Activated CD8-positive, alpha-beta T cell treated with anti-CD3 and anti-CD28 coated beads for 36 hours (primary cell): ENCODE data around the gene AEN. TPM values are rescaled to one million over a fixed set of nuclear protein-coding genes. Genes with fewer than 3 reads are reported as not detected.

Source experiments
- ATAC-seq: fragments of 200-7000 bp; cut with Tn5 transposase; one replicate; pipeline ENCODE4 v1.10.0; 2021; ENCODE audit warnings: mild to moderate bottlenecking, moderate library complexity
- CTCF ChIA-PET: fragments of 350-600 bp; sonication (Branson Sonifier 250); formaldehyde crosslinking; loops from one replicate; lab custom pipeline; 2021; ENCODE audit warnings: antibody characterized with exemption; lab: Charles Lee
- POLR2A ChIA-PET: fragments of 350-600 bp; sonication (Branson Sonifier 250); formaldehyde crosslinking; loops from one replicate; lab custom pipeline; 2021; ENCODE audit warnings: antibody characterized with exemption; lab: Charles Lee
- DNase-seq: peaks from one replicate; pipeline ENCODE4 v3.0.0-alpha.2; 2020
- H3K27ac Mint-ChIP-seq: one replicate; pipeline ENCODE4 v1.8.0; 2021; ENCODE audit warnings: mild to moderate bottlenecking, mixed read lengths
- H3K27me3 Mint-ChIP-seq: one replicate; pipeline ENCODE4 v1.8.0; 2021; ENCODE audit warnings: mixed read lengths
- H3K36me3 Mint-ChIP-seq: one replicate; pipeline ENCODE4 v1.8.0; 2021; ENCODE audit warnings: low read depth, mixed read lengths
- H3K4me1 Mint-ChIP-seq: one replicate; pipeline ENCODE4 v1.8.0; 2021; ENCODE audit warnings: low read depth, mixed read lengths
- H3K4me3 Mint-ChIP-seq: one replicate; pipeline ENCODE4 v1.8.0; 2021; ENCODE audit warnings: mild to moderate bottlenecking, moderate library complexity, mixed read lengths
- H3K9me3 Mint-ChIP-seq: one replicate; pipeline ENCODE4 v1.8.0; 2021; ENCODE audit warnings: mixed read lengths
- intact Hi-C: fragments of 100-400 bp; cut with micrococcal nuclease; formaldehyde crosslinking; loops from one replicate; pipeline ENCODE4 v1.10.0; 2022
- total RNA-seq, 2 experiments: library from RNA; stranded (reverse); gene quantifications; one replicate each; pipeline ENCODE4 v1.2.3, GENCODE V29; 2021
- TF ChIP-seq, protein P1 (sequence below): fragments of 200-600 bp; IDR thresholded peaks from one replicate; pipeline ENCODE4 v1.8.0; 2022; ENCODE audit warnings: antibody characterized with exemption, mild to moderate bottlenecking

AEN gene
- total RNA-seq, 2 experiments from 2014 or later = 55.2 to 58.4 TPM

DNA sequence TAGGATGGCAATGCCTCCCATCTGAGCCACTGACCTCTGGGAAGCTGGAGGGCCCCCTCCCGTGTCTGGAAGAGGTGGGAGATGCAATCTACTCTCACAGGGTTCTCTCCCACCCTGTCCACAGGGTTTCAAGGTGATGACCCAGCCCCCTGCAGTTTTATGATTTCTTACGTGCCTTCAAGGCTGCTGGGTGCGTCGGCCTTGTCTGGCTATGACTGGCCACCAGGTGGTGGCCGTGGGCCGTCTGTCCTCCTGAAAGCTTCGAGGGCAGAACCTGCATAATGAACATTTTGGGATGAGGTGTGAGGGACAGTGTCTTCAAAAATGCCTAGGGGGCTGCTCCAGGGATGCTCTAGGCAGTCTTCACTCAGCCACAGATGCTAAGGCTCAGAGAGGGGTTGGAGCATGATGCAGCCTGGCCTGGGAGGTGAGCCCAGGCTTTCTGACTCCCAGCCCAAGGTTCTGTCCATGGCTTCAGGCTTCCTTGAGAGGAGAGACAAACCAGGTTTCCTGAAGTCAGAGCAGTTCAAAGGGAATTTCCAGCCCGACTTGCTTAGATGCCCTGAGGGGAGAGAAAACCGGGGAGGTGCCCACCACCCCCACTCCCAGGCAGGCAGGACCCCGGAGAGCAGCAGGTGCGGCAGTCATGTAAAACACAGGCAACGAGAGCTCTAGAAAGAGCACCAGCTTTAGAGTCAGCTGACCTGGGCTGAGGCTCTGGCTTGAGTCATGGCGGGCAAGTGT, 36.4 kb downstream of the AEN start:
- ATAC-seq (peak; percentile 34), DNase-seq (no peak)
- POLR2A ChIA-PET = interaction anchor here (0.5 to 3.1 kb wide), 5 partner anchors 21 to 542 kb away, joined by 3 to 11 read pairs (median 4); no protein-coding TSS in a partner anchor
- Mint-ChIP-seq H3K27me3 (no peaks in the 10 kb centered on the region), H3K4me3 (no peak overlapping the region), H3K4me1 (peaks cover 73% of the 10 kb centered on the region), H3K9me3 (no peaks in the 10 kb centered on the region), H3K27ac (peak overlapping the region; percentile 43), H3K36me3 (peaks cover 5% of the 10 kb centered on the region)
- intact Hi-C loops = no loop called here
- CTCF ChIA-PET = interaction anchor here (1.1 to 5.2 kb wide), 9 partner anchors 10 to 221 kb away, joined by 3 to 37 read pairs (median 5); partner anchors contain the start of gene ISG20
- TF ChIP-seq, protein P1, sequence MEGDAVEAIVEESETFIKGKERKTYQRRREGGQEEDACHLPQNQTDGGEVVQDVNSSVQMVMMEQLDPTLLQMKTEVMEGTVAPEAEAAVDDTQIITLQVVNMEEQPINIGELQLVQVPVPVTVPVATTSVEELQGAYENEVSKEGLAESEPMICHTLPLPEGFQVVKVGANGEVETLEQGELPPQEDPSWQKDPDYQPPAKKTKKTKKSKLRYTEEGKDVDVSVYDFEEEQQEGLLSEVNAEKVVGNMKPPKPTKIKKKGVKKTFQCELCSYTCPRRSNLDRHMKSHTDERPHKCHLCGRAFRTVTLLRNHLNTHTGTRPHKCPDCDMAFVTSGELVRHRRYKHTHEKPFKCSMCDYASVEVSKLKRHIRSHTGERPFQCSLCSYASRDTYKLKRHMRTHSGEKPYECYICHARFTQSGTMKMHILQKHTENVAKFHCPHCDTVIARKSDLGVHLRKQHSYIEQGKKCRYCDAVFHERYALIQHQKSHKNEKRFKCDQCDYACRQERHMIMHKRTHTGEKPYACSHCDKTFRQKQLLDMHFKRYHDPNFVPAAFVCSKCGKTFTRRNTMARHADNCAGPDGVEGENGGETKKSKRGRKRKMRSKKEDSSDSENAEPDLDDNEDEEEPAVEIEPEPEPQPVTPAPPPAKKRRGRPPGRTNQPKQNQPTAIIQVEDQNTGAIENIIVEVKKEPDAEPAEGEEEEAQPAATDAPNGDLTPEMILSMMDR = peak; percentile 27

DNA sequence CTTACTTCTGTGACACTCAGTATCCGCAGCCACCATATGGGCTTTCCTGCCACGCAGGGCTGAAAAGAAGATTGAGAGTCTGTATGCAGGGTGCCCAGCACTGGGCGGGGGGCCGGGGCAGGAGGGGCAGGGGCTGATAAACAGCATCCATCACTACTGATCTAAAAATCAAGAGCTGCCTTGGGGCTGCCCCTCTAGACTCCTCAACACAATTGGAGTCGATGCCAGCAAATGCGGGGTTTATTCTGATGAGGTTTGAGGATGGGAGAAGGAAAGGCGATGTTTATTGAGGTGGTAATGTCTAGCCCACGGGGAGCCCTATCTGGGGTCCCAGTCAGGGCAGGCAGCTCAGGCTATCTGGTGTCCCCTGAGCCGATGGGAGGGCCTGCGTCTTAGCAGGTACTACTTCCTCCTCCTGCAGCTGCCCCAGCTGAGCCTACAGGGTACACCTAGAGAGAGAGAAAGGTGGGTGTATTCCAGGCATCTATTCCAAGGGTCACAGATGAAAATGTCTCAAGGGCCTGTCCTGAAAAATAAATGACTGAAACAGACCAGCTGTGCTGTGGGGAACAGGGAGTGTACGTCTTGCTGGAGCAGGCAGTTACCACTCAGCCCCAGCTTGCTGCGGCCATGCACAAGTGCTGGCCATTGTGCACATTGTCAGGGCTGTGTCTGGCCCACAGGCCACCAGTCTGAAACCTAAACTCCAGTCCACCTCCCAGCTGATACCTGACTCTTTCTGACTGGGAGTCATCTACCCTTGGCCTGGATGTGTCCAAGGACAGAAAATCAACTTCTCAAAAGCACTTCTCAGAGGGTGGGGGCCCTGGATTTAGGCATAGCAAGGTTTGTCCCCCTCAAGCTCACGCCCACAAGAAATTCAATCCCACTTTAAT, 37.2 kb downstream of the AEN start:
- POLR2A ChIA-PET = interaction anchor here (0.8 to 3.1 kb wide), 5 partner anchors 9 to 34 kb away, joined by 4 to 11 read pairs (median 5); no protein-coding TSS in a partner anchor

DNA sequence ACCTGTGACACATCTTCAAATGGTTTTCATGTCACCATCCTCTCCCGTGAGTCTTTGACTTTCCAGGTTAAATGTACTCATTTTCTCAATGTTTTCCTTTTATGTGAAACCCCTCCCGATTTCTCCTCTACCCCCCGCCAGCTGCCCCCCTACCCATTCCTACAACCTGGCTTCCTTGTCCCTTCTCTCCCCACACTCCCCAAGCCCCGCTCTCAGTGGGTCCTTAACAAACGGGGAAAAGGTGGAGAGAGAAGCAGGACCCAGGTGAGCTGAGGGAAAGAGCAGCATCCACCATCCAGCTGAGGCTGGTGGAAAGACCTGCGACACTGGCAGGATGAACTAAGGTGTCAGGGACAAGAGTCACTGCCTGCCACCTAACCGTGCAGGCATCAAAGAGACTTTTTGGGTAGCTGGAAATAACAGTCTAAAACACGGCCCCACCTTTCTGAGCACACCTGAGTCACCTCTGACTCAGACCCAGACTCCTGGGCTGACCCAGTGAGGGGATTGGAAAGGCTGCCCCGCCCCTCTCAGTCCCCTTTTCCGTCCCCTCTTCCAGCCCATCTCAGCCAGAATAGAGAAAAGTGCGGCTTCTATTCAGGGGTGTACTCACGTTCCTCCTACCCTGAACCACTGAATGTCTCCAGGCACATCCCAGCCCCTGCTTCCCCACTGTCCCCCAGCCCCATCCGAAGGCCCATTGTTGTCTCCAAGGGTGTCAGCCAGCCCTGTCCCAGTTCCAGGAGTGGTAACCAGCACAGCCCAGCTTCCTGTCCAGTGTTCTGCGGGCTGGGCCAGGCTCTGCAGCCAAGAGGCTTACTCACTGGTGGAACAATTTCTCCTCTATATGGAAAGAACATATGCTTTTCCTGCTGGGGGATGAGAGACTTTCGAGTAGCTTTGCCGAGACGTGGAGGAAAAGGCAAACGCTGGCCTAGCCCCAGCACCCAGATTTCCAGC, 38.1 kb downstream of the AEN start:
- Mint-ChIP-seq H3K27me3 (no peaks in the 10 kb centered on the region), H3K9me3 (no peaks in the 10 kb centered on the region), H3K36me3 (peaks cover 2% of the 10 kb centered on the region), H3K4me3 (no peak overlapping the region), H3K4me1 (peaks cover 65% of the 10 kb centered on the region), H3K27ac (no peak overlapping the region)
- TF ChIP-seq, protein P1 = no peak
- ChIA-PET POLR2A (interaction anchor here (0.6 to 1.7 kb wide), 5 partner anchors 10 to 192 kb away, joined by 3 to 5 read pairs (median 4); partner anchors contain the start of genes MRPL46 and MRPS11), CTCF (interaction anchor here (1.1 to 5.2 kb wide), 3 partner anchors 27 to 204 kb away, joined by 3 to 37 read pairs (median 5); no protein-coding TSS in a partner anchor)
- DNase-seq (no peak), ATAC-seq (peak; percentile 55)
- intact Hi-C loops = no loop called here

More for the DNA sequence above, 37.2 kb downstream of the AEN start:
- DNase-seq (no peak), ATAC-seq (no peak)
- no peaks in the 10 kb centered on the region for H3K27me3 Mint-ChIP-seq
- CTCF ChIA-PET = interaction anchor here (1.1 to 5.2 kb wide), 6 partner anchors 11 to 203 kb away, joined by 3 to 37 read pairs (median 4); partner anchors contain the start of gene ISG20
- no peaks in the 10 kb centered on the region for H3K9me3 Mint-ChIP-seq
- intact Hi-C loops = no loop called here
- TF ChIP-seq, protein P1 = no peak
- H3K4me1 Mint-ChIP-seq = peaks cover 64% of the 10 kb centered on the region
- H3K27ac Mint-ChIP-seq = no peak overlapping the region
- no peak overlapping the region for H3K4me3 Mint-ChIP-seq
- H3K36me3 Mint-ChIP-seq = peaks cover 2% of the 10 kb centered on the region

DNA sequence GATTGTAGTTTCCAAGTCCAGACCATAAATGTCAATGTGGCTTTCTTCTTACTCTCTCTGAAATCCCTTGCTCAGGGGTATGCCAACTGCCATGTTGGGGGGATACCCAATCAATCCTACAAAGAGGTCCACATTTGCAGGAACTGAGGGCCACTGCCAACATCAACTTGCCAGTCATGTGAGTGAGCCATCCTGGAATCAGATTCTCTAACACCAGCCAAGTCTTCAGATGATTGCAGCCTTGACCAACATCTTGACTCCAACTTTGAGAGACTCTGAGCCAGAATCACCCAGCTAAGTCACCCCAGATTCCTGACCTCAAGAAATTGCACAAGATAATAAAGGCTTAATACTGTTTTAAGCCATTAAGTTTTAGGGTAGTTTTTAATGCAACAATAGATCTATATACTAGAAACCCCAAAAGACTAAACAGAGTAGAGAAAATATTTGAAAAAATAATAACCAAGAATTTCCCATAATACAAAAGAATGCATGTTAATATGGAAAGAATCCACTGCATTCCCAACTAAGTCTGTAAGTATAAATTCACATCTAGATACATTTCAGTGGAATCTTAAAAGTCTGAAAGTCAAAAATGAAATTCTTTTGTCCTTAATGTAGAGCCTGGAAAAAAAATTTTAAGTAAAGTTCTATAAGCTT, 40.0 kb downstream of the AEN start:
- intact Hi-C loops = loop anchor here (5.0 kb wide), 1 partner anchor 39 kb away; the partner anchor contains the start of gene AEN
- ChIA-PET CTCF (interaction anchor here (1.4 to 5.2 kb wide), 3 partner anchors 23 to 36 kb away, joined by 3 to 37 read pairs (median 7); partner anchors contain the start of gene ISG20), POLR2A (no interaction called here)
- no peak for ATAC-seq
- H3K4me1 Mint-ChIP-seq = peaks cover 56% of the 10 kb centered on the region
- H3K4me3 Mint-ChIP-seq = no peak overlapping the region
- H3K27me3 Mint-ChIP-seq = no peaks in the 10 kb centered on the region
- no peak for DNase-seq
- H3K9me3 Mint-ChIP-seq = no peaks in the 10 kb centered on the region
- H3K36me3 Mint-ChIP-seq = no peaks in the 10 kb centered on the region
- peak overlapping the region; percentile 32 for H3K27ac Mint-ChIP-seq
- TF ChIP-seq, protein P1 = no peak
